Epithelial cell of proximal tubule (primary cell): ENCODE results near the gene CA5B. TPM values are rescaled to one million over a fixed set of nuclear protein-coding genes. Genes with fewer than 3 reads are reported as not detected.
"Not testable (repeated sequence)": the region's sequence is repeated elsewhere in the genome, so short reads cannot be mapped to it uniquely, and the experiment has no call there.

ENCODE experiments used
- DNase-seq: peaks from one replicate; pipeline ENCODE4 v3.0.0-alpha.2; 2011; ENCODE audit warnings: low read depth
- H3K4me3 ChIP-seq: 2 replicates; pipeline ENCODE4 v1.5.1; 2011; ENCODE audit warnings: low read depth, mild to moderate bottlenecking, low read length
- CTCF ChIP-seq: conservative IDR thresholded peaks from 2 replicates; pipeline ENCODE4 v1.5.1; 2012; ENCODE audit warnings: low read depth, mild to moderate bottlenecking, low read length
- total RNA-seq: library from RNA; depleted of rRNA; stranded (reverse); fragments of >200 nt; gene quantifications from 2 replicates; pipeline ENCODE4 v1.2.3, GENCODE V29; 2015

The CA5B gene
- total RNA-seq, 1 donor from 2014 or later = 2.4 TPM

DNA sequence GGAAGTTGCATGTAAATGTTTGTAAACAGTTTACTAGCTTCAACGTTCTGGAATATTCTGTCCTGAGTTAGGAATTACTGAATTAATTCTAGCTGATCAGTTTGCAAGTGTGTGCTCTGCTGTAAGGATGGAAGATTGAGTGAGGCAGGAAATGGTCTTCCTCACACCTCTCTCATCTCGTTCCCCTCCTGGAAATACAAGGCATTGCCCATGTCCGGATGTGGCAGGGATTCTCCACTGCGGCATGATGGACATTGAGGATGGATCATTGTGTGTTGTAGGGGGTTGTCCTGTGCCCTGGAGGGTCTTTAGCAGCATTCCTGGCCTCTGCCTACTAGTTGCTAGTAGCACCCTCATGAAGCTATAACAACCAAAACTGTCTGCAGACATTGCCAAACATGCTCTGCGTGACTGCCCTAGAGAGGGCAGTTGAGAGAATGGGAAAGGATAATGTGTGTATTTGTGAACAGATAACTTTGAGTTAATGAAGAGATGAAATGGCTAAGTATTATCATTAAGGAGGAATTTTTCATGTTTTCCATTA is 12.6 kb downstream of the CA5B start:
- no peak for TF ChIP-seq CTCF
- DNase-seq = no peak
- H3K4me3 ChIP-seq = no peak overlapping the region

- DNase-seq = no peak
- no peak overlapping the region for H3K4me3 ChIP-seq
- TF ChIP-seq CTCF = no peak
Observed at GRCh38 chrX:15751155-15751819, 13.2 kb downstream of the CA5B start.

DNA sequence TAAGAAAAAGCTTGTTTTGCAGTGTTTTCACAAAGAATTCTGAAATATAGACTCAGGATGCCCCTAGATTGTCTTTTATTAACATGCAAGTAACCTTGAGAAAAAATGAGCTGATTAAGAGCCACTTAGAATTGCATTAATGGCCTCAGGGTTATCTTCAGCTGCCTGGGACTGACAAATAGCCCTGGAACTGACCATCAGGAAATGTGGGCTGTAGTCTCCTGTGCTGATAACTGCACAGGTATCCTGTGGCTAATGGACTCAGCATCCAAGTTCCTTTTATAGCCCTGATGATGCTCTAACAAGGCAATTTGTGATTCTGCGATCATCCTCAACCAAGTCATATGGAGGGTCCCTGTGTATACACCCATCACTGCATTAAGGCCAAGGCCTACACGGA is 17.0 kb downstream of the CA5B start:
- H3K4me3 ChIP-seq = no peak overlapping the region
- no peak for DNase-seq
- TF ChIP-seq CTCF = no peak

- TF ChIP-seq CTCF = no peak
- no peak overlapping the region for H3K4me3 ChIP-seq
- no peak for DNase-seq
Observed at GRCh38 chrX:15758140-15758539, 20.1 kb downstream of the CA5B start.

GRCh38 chrX:15759886-15760285 is 21.8 kb downstream of the CA5B start:
- not testable (repeated sequence) for DNase-seq, H3K4me3 ChIP-seq

- no peak overlapping the region for H3K4me3 ChIP-seq
- DNase-seq = no peak
- peak; percentile 71 for TF ChIP-seq CTCF
Observed at GRCh38 chrX:15761564-15762191, 23.6 kb downstream of the CA5B start.

GRCh38 chrX:15769300-15769954 is 31.4 kb downstream of the CA5B start:
- no peak for DNase-seq
- no peak overlapping the region for H3K4me3 ChIP-seq
- TF ChIP-seq CTCF = no peak
